ENCODE results near the gene STX1A. TPM values are rescaled to one million over a fixed set of nuclear protein-coding genes. Genes with fewer than 3 reads are reported as not detected.

STX1A gene
- total RNA-seq, 1 experiment from 2014 or later: 20.4 TPM

GRCh38 chr7:73766556-73767229 lies 47.2 kb upstream of the STX1A start (continued):
- no peak for TF ChIP-seq ZBTB43 (CRISPR knock-in tag; IDR thresholded peaks at IDR 0.05)

- H3K4me3 Mint-ChIP-seq: no peak overlapping the region
- POLR2A ChIA-PET: interaction anchor here (1.0 to 1.3 kb wide), 2 partner anchors 20 to 24 kb away, joined by 3 read pairs; partner anchors contain the start of gene ABHD11
- TF ChIP-seq EMX1 (CRISPR knock-in tag; IDR thresholded peaks at IDR 0.05): no peak
- no peak for TF ChIP-seq ARID4B (CRISPR knock-in tag; IDR thresholded peaks at IDR 0.05; ENCODE audit: borderline replicate concordance)
- TF ChIP-seq ZNF512 (CRISPR knock-in tag; IDR thresholded peaks at IDR 0.05; ENCODE audit: borderline replicate concordance): peak; percentile 90; the same call in 1 of the 2 replicates
- TF ChIP-seq TEAD1 (CRISPR knock-in tag; IDR thresholded peaks at IDR 0.05): no peak
- no peak for TF ChIP-seq ZNF138 (CRISPR knock-in tag; conservative IDR thresholded peaks at IDR 0.05)
- no peak for TF ChIP-seq RELA (CRISPR knock-in tag; IDR thresholded peaks at IDR 0.05; ENCODE audit: borderline replicate concordance)
- no peak for TF ChIP-seq ERG (CRISPR knock-in tag; IDR thresholded peaks at IDR 0.05)
- TF ChIP-seq E2F4 (CRISPR knock-in tag; IDR thresholded peaks at IDR 0.05; ENCODE audit: borderline replicate concordance, low read depth): no peak
- no peak for TF ChIP-seq ZNF532 (CRISPR knock-in tag; IDR thresholded peaks at IDR 0.05; ENCODE audit: borderline replicate concordance)
Observed at GRCh38 chr7:73762659-73762999, 43.2 kb upstream of the STX1A start.

More at GRCh38 chr7:73762659-73762999, 43.2 kb upstream of the STX1A start:
- Mint-ChIP-seq H3K36me3 (no peaks in the 10 kb centered on the region), H3K27me3 (ENCODE audit: low read depth) (no peaks in the 10 kb centered on the region), H3K4me1 (peaks cover 12% of the 10 kb centered on the region), H3K9me3 (no peaks in the 10 kb centered on the region), H3K27ac (no peak overlapping the region)
- DNase-seq (ENCODE audit: low spot score) (no peak), ATAC-seq (no peak)
- CTCF ChIA-PET: no interaction called here
